ENCODE measurements around the gene NFKBIB.

NFKBIB gene

DNA sequence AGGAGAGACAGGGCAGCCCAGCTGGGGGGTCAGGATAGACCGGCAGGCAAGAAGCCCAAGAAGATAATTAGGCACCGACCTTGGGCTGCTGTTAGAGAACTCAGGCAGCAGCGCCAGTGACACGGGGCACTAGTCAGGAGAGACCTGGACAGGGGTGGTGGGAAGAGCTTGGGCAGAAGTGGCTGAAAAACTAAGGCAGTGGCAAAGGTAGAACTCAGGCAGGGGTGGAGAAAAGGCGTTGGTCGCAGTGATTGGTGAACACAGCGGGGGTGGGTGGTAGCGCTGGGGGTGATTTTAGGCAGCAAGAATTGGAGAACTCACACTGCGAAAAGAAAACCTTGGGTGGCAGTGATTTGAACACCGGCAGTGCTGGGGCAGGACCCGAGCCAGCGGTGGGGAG lies 7.9 kb downstream of the NFKBIB start:
- H3K4me3 ChIP-seq (ENCODE audit: control insufficient read depth, low read depth, low read length), result no peak overlapping the region
- TF ChIP-seq CTCF (IDR thresholded peaks at IDR 0.05; ENCODE audit: control insufficient read depth, insufficient read depth, low read depth, low read length, missing control alignments), result no peak
- no peak for DNase-seq (ENCODE audit: low read depth)

- TF ChIP-seq CTCF (IDR thresholded peaks at IDR 0.05; ENCODE audit: control insufficient read depth, insufficient read depth, low read depth, low read length, missing control alignments), result no peak
- H3K4me3 ChIP-seq (ENCODE audit: control insufficient read depth, low read depth, low read length), result no peak overlapping the region
- DNase-seq (ENCODE audit: low read depth), result no peak
Observed at GRCh38 chr19:38908911-38909310, 9.1 kb downstream of the NFKBIB start.

GRCh38 chr19:38910488-38910887 lies 10.7 kb downstream of the NFKBIB start:
- TF ChIP-seq CTCF (IDR thresholded peaks at IDR 0.05; ENCODE audit: control insufficient read depth, insufficient read depth, low read depth, low read length, missing control alignments), result no peak
- no peak overlapping the region for H3K4me3 ChIP-seq (ENCODE audit: control insufficient read depth, low read depth, low read length)
- DNase-seq (ENCODE audit: low read depth), result no peak

GRCh38 chr19:38911388-38912001 lies 11.7 kb downstream of the NFKBIB start:
- TF ChIP-seq CTCF (IDR thresholded peaks at IDR 0.05; ENCODE audit: control insufficient read depth, insufficient read depth, low read depth, low read length, missing control alignments), result no peak

GRCh38 chr19:38912600-38913514 lies 13.1 kb downstream of the NFKBIB start:
- H3K4me3 ChIP-seq (ENCODE audit: control insufficient read depth, low read depth, low read length), result no peak overlapping the region
- no peak for TF ChIP-seq CTCF (IDR thresholded peaks at IDR 0.05; ENCODE audit: control insufficient read depth, insufficient read depth, low read depth, low read length, missing control alignments)
- DNase-seq (ENCODE audit: low read depth), result no peak

More at GRCh38 chr19:38911388-38912001, 11.7 kb downstream of the NFKBIB start:
- no peak overlapping the region for H3K4me3 ChIP-seq (ENCODE audit: control insufficient read depth, low read depth, low read length)
- DNase-seq (ENCODE audit: low read depth), result no peak

GRCh38 chr19:38913958-38914357 lies 14.2 kb downstream of the NFKBIB start:
- no peak for TF ChIP-seq CTCF (IDR thresholded peaks at IDR 0.05; ENCODE audit: control insufficient read depth, insufficient read depth, low read depth, low read length, missing control alignments)
- H3K4me3 ChIP-seq (ENCODE audit: control insufficient read depth, low read depth, low read length), result no peak overlapping the region
- no peak for DNase-seq (ENCODE audit: low read depth)
